ENCODE measurements around the gene WDR53. TPM values are rescaled to one million over a fixed set of nuclear protein-coding genes. Genes with fewer than 3 reads are reported as not detected.

Gene WDR53
- total RNA-seq, 1 donor = 6.9 TPM

DNA sequence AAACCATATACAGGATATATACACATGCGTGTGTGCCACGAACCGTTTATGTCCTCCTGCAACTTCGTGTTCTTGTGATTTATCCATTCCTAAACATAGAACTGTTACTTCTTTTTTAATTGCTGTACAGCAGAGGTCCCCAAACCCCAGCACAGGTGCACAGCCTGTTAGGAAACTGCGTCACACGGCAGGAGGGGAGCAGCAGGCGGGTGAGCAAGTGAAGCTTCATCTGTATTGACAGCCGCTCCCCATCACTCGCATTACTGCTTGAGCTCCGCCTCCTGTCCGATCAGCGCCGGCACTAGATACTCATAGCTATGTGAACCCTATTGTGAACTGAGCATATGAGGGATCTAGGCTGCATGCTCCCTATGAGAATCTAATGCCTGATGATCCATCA, 36.2 kb upstream of the WDR53 start:
- H3K4me3 ChIP-seq (ENCODE audit: low read depth, low read length) = no peak overlapping the region
- DNase-seq (ENCODE audit: low read depth) = no peak
- TF ChIP-seq, protein P1, sequence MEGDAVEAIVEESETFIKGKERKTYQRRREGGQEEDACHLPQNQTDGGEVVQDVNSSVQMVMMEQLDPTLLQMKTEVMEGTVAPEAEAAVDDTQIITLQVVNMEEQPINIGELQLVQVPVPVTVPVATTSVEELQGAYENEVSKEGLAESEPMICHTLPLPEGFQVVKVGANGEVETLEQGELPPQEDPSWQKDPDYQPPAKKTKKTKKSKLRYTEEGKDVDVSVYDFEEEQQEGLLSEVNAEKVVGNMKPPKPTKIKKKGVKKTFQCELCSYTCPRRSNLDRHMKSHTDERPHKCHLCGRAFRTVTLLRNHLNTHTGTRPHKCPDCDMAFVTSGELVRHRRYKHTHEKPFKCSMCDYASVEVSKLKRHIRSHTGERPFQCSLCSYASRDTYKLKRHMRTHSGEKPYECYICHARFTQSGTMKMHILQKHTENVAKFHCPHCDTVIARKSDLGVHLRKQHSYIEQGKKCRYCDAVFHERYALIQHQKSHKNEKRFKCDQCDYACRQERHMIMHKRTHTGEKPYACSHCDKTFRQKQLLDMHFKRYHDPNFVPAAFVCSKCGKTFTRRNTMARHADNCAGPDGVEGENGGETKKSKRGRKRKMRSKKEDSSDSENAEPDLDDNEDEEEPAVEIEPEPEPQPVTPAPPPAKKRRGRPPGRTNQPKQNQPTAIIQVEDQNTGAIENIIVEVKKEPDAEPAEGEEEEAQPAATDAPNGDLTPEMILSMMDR (IDR thresholded peaks at IDR 0.05; ENCODE audit: insufficient read depth, low read depth, low read length) = no peak

DNA sequence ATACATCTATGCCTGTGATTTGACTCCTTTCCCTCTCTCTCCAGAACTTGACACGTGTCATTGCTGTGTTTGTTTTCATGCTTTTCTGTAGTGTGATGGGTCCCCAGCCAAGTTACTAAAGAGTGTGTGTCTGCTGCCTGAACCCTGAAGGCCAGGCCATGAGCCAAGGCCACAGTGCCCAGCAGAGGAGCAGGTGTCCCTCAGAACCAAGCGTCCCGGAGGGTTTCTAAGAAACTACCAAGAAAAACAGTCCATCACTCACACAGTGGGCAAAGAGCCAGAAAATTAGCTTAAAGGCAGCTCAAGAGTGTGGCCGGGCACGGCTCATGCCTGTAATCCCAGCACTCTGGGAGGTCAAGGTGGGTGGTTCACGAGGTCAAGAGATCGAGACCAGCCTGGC, 35.3 kb upstream of the WDR53 start:
- no peak overlapping the region for H3K4me3 ChIP-seq (ENCODE audit: low read depth, low read length)
- TF ChIP-seq, protein P1 (IDR thresholded peaks at IDR 0.05; ENCODE audit: insufficient read depth, low read depth, low read length) = no peak
- DNase-seq (ENCODE audit: low read depth) = no peak

DNA sequence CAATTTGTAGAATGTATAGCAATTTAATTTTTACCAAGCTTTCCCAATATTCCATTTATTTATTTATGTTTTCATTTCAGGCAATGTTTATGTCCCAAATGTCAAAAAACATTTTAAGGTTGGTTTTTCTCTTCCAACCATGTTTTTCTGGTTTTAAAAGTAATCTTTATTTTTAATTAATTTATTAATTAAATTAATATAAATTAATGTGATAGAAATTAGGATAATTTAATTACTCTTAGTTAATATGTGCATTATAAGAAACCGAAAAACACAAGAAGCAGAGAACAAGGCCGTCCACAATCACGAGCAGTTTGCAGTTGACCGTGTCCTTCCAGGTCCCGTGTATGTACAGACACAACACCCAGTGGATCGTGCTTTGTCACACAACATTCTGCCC, 34.3 kb upstream of the WDR53 start:
- TF ChIP-seq, protein P1 (IDR thresholded peaks at IDR 0.05; ENCODE audit: insufficient read depth, low read depth, low read length) = no peak
- no peak for DNase-seq (ENCODE audit: low read depth)
- H3K4me3 ChIP-seq (ENCODE audit: low read depth, low read length) = no peak overlapping the region

DNA sequence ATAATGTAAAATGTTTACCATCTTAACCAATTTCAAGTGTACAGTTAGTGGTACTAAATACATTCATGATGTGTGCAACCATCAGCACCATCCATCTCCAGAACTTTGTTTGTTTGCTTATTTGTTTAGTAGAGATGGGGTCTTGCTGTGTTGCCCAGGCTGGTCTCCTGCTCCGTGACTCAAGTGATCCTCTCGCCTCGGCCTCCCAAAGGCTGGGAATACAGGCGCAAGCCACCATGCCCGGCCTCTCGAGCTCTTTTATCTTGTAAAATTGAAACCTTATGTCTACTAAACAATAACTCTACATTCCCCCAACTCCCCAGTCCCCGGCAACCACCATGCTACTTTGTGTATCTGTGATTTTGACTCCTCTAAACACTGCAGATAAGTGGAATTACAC, 32.0 kb upstream of the WDR53 start:
- DNase-seq (ENCODE audit: low read depth) = no peak
- H3K4me3 ChIP-seq (ENCODE audit: low read depth, low read length) = no peak overlapping the region
- TF ChIP-seq, protein P1 (IDR thresholded peaks at IDR 0.05; ENCODE audit: insufficient read depth, low read depth, low read length) = no peak

DNA sequence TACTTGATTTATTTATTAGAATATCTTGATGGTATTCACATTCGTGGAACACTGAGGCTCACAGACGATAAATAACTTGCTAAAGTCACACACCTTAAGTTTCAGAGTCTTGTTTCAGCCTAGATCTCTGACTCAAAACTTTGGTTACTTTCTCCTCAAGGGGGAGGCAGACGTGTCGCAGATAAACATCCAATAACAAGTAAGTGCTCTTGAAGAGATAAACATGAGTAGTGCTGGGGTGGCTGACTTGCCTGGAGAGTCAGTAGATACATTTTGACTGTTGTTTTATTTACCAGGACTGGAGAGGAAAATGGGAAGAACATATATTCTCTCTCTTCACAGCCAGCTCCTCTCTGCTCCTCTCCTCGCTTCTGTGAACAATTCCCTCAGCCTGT, 31.4 kb upstream of the WDR53 start:
- TF ChIP-seq, protein P1 (IDR thresholded peaks at IDR 0.05; ENCODE audit: insufficient read depth, low read depth, low read length) = no peak
- no peak overlapping the region for H3K4me3 ChIP-seq (ENCODE audit: low read depth, low read length)
- no peak for DNase-seq (ENCODE audit: low read depth)

DNA sequence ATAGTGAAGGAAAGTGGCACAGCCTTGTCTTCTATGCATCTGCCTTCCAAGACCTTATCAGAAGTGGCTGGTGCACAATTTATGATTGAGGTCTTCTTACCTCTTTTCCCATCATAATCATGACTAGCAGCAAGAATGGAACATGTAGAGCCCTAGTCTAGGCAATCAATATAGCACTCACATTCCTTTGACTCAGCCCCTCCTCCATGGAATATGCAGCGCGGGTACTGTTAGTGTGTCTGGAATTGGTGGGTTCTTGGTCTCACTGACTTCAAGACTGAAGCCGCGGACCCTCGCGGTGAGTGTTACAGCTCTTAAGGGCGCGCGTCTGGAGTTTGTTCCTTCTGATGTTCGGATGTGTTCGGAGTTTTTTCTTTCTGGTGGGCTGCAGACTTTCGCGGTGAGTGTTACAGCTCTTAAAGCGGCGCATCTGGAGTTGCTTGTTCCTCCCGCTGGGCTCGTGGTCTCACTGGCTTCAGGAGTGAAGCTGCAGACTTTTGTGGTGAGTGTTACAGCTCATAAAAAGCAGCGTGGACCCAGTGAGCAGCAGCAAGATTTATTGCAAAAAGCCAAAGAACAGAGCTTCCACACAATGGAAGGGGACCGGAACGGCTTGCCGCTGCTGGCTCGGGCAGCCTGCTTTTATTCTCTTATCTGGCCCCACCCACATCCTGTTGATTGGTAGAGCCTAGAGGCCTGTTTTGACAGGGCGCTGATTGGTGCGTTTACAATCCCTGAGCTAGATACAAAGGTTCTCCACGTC, 29.8 kb upstream of the WDR53 start:
- peak; percentile 31 for DNase-seq (ENCODE audit: low read depth)
- H3K4me3 ChIP-seq (ENCODE audit: low read depth, low read length) = peak overlapping the region; percentile 55

DNA sequence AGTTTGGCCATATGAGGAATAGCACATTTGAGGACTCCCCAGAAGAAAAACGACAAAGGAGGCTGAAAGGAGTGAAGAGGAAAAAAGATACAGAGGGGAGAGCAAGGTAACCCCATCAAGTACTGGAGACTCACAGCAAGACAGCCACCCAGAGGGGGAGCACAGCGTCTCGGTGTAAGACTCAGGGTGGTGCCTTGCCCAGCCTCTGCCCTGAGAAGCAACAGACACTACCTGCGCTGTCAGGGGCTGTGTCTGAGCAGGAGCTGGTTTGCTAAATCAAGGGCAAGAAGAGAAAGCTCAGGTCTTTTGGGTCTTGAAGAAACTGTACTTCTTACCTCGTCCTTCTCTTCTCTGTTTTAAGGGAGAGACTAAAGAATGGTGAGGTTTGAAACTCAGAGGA, 28.0 kb upstream of the WDR53 start:
- DNase-seq (ENCODE audit: low read depth) = no peak
- TF ChIP-seq, protein P1 (IDR thresholded peaks at IDR 0.05; ENCODE audit: insufficient read depth, low read depth, low read length) = no peak

More for the DNA sequence above, 28.0 kb upstream of the WDR53 start:
- peak overlapping the region; percentile 15 for H3K4me3 ChIP-seq (ENCODE audit: low read depth, low read length)

All from fibroblast of villous mesenchyme (primary cell).